AG10803 (cell line): Measurements from ENCODE around the gene VPS41.
"Not testable (repeated sequence)": the region's sequence is repeated elsewhere in the genome, so short reads cannot be mapped to it uniquely, and the experiment has no call there.

Experiments
- DNase-seq: peaks from one replicate; pipeline ENCODE4 v3.0.0; 2010; ENCODE audit warnings: low read depth
- H3K4me3 ChIP-seq: 2 replicates; pipeline ENCODE4 v1.5.1; 2011; ENCODE audit warnings: mild to moderate bottlenecking, low read length, control low read depth
- TF ChIP-seq, protein P1 (sequence below): conservative IDR thresholded peaks from 2 replicates; pipeline ENCODE4 v1.5.1; 2011; ENCODE audit warnings: mild to moderate bottlenecking, low read length, control low read depth, inconsistent platforms

Gene VPS41

GRCh38 chr7:38858259-38858884 is 50.6 kb downstream of the VPS41 start:
- peak; percentile 54 for DNase-seq
- TF ChIP-seq, protein P1, sequence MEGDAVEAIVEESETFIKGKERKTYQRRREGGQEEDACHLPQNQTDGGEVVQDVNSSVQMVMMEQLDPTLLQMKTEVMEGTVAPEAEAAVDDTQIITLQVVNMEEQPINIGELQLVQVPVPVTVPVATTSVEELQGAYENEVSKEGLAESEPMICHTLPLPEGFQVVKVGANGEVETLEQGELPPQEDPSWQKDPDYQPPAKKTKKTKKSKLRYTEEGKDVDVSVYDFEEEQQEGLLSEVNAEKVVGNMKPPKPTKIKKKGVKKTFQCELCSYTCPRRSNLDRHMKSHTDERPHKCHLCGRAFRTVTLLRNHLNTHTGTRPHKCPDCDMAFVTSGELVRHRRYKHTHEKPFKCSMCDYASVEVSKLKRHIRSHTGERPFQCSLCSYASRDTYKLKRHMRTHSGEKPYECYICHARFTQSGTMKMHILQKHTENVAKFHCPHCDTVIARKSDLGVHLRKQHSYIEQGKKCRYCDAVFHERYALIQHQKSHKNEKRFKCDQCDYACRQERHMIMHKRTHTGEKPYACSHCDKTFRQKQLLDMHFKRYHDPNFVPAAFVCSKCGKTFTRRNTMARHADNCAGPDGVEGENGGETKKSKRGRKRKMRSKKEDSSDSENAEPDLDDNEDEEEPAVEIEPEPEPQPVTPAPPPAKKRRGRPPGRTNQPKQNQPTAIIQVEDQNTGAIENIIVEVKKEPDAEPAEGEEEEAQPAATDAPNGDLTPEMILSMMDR = no peak
- H3K4me3 ChIP-seq = no peak overlapping the region

DNA sequence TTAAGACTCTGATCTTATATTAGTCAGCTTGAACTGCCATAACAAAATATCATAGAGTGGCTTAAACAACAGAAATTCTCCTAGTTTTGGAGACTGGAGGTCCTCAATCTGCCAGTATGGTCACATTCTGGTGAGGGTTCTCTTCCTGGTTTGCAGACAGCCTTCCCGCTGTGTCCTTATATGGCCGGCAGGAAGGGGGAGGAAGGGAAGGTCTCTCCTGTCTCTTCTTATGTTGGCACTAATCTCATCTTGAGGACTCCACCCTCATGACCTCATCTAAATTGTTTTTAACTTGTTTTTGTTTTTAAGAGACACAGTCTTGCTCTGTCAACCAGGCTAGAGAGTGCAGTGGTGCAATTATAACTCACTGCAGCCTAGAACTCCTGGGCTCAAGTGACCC is 53.1 kb downstream of the VPS41 start:
- DNase-seq = no peak
- no peak overlapping the region for H3K4me3 ChIP-seq
- TF ChIP-seq, protein P1 = no peak

GRCh38 chr7:38855386-38855785 is 53.6 kb downstream of the VPS41 start:
- no peak for DNase-seq
- TF ChIP-seq, protein P1 = no peak
- no peak overlapping the region for H3K4me3 ChIP-seq

- not testable (repeated sequence) for H3K4me3 ChIP-seq, DNase-seq
These were observed 54.0 kb downstream of the VPS41 start for GRCh38 chr7:38854947-38855346.

- TF ChIP-seq, protein P1 = no peak
- DNase-seq = no peak
- no peak overlapping the region for H3K4me3 ChIP-seq
These were observed 57.7 kb downstream of the VPS41 start for GRCh38 chr7:38851321-38851720.

GRCh38 chr7:38846280-38846679 is 62.7 kb downstream of the VPS41 start:
- DNase-seq = peak; percentile 92
- TF ChIP-seq, protein P1 = no peak
- no peak overlapping the region for H3K4me3 ChIP-seq

- TF ChIP-seq, protein P1 = no peak
These were observed 63.9 kb downstream of the VPS41 start for GRCh38 chr7:38844952-38845563.

DNA sequence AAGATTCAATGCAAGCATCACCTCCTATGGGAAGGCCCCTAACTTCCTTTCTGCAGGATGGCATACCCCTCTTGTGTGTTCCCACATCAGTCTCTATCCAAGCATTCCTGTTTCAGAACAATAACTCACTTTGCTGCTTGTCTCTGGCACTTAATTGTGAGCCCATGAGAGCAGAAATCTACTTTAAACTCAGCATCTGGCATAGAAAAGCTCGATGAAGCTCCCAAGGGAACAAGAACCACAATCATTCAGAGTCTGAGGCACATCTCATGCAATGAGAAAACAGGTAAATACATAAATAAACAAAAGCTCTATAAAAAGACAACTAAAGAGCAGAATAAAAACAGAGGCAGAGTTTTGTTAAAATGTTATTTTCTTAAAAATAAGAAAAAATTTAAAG is 66.2 kb downstream of the VPS41 start:
- TF ChIP-seq, protein P1 = no peak
- no peak overlapping the region for H3K4me3 ChIP-seq
- no peak for DNase-seq

More at GRCh38 chr7:38844952-38845563, 63.9 kb downstream of the VPS41 start:
- no peak overlapping the region for H3K4me3 ChIP-seq
- no peak for DNase-seq
